Measurements from ENCODE around the gene IL5.

Gene IL5

GRCh38 chr5:132498152-132498551, 45.2 kb downstream of the IL5 start:
- no peak for DNase-seq

- DNase-seq, result no peak
Observed at GRCh38 chr5:132497488-132497997, 45.8 kb downstream of the IL5 start.

- no peak for DNase-seq
Observed at GRCh38 chr5:132496631-132497487, 46.5 kb downstream of the IL5 start.

DNA sequence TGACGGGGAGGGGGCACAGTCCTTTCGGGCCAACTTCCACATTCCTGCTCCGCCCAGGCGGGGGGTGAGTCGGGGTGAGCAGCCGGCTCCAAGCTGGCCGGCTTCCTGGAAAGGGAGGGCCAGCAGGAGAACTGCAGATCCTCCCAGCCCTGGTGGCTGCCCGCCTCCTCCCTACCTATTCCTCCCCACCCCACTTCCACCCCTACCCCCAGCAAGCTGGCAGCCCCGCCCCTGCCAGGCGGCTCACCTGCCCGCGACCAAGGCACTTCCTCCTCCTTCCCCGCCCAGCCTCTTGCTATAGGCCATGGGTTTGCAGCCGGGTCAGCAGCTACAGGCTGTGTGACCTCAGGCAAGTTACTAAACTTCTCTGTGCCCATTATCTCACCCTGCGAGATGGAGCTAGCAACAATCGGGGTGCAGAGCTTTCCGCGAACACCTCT, 47.1 kb downstream of the IL5 start:
- DNase-seq, result peak; percentile 92

- DNase-seq, result peak; percentile 57
Observed at GRCh38 chr5:132495667-132496190, 47.6 kb downstream of the IL5 start.

DNA sequence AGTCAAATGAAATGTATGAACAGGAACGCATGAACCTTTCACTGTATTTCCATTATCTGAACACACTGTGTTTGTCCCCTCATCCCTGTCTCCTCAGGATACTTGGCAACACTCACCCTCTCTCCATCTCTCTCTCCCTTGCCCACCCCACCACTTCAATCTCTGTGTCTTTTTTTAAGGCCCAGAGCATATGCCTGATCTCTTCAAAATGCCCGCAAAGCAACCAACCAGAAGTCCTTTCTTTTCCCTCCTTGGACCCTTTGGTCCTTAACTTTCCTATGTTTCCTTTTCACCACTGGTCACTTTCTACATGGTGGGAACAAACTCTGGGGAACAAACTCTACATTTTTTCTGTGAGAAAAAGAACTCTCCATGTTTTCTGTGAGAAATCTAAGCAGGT, 49.5 kb downstream of the IL5 start:
- DNase-seq, result no peak

- DNase-seq, result no peak
Observed at GRCh38 chr5:132493241-132493640, 50.1 kb downstream of the IL5 start.

GRCh38 chr5:132492386-132493125, 50.8 kb downstream of the IL5 start:
- DNase-seq, result no peak
